H4 (cell line): ENCODE results near the gene PTGIS. TPM values are rescaled to one million over a fixed set of nuclear protein-coding genes. Genes with fewer than 3 reads are reported as not detected.

ENCODE experiments used
- DNase-seq: peaks from one replicate; pipeline ENCODE4 v3.0.0-alpha.2; 2015; ENCODE audit warnings: low spot score
- total RNA-seq: library from RNA; depleted of rRNA; stranded (reverse); fragments of >200 nt; shearing (Covaris generic); gene quantifications from 2 replicates; pipeline ENCODE4 v1.2.3, GENCODE V29; 2014

PTGIS gene
- total RNA-seq, 1 experiment from 2014 or later, result not detected

GRCh38 chr20:49595811-49596561, 28.0 kb upstream of the PTGIS start:
- no peak for DNase-seq

GRCh38 chr20:49595346-49595745, 27.4 kb upstream of the PTGIS start:
- DNase-seq, result no peak

- no peak for DNase-seq
Measured at GRCh38 chr20:49594931-49595315, 27.0 kb upstream of the PTGIS start.

GRCh38 chr20:49594143-49594930, 26.4 kb upstream of the PTGIS start:
- DNase-seq, result no peak

- DNase-seq, result no peak
Measured at GRCh38 chr20:49593466-49594142, 25.7 kb upstream of the PTGIS start.

- no peak for DNase-seq
Measured at GRCh38 chr20:49592120-49592519, 24.2 kb upstream of the PTGIS start.

GRCh38 chr20:49591217-49591865, 23.4 kb upstream of the PTGIS start:
- DNase-seq, result no peak

- no peak for DNase-seq
Measured at GRCh38 chr20:49590163-49591017, 22.5 kb upstream of the PTGIS start.

GRCh38 chr20:49589747-49590146, 21.8 kb upstream of the PTGIS start:
- DNase-seq, result no peak

- DNase-seq, result no peak
Measured at GRCh38 chr20:49587111-49587570, 19.2 kb upstream of the PTGIS start.

- no peak for DNase-seq
Measured at GRCh38 chr20:49585585-49586245, 17.8 kb upstream of the PTGIS start.

GRCh38 chr20:49584418-49585382, 16.8 kb upstream of the PTGIS start:
- DNase-seq, result no peak

- DNase-seq, result peak; percentile 36
Measured at GRCh38 chr20:49583669-49584417, 15.9 kb upstream of the PTGIS start.

- no peak for DNase-seq
Measured at GRCh38 chr20:49583343-49583668, 15.4 kb upstream of the PTGIS start.

- DNase-seq, result no peak
Measured at GRCh38 chr20:49582413-49583334, 14.7 kb upstream of the PTGIS start.

- DNase-seq, result no peak
Measured at GRCh38 chr20:49581482-49581881, 13.5 kb upstream of the PTGIS start.

GRCh38 chr20:49580813-49581174, 12.9 kb upstream of the PTGIS start:
- DNase-seq, result no peak
